ENCODE results near the gene PDE4B. TPM values are rescaled to one million over a fixed set of nuclear protein-coding genes. Genes with fewer than 3 reads are reported as not detected.

The PDE4B gene
- total RNA-seq (2014; rRNA removed; shearing (Covaris generic)): 5.4 and 9.0 TPM in 2 replicates

DNA sequence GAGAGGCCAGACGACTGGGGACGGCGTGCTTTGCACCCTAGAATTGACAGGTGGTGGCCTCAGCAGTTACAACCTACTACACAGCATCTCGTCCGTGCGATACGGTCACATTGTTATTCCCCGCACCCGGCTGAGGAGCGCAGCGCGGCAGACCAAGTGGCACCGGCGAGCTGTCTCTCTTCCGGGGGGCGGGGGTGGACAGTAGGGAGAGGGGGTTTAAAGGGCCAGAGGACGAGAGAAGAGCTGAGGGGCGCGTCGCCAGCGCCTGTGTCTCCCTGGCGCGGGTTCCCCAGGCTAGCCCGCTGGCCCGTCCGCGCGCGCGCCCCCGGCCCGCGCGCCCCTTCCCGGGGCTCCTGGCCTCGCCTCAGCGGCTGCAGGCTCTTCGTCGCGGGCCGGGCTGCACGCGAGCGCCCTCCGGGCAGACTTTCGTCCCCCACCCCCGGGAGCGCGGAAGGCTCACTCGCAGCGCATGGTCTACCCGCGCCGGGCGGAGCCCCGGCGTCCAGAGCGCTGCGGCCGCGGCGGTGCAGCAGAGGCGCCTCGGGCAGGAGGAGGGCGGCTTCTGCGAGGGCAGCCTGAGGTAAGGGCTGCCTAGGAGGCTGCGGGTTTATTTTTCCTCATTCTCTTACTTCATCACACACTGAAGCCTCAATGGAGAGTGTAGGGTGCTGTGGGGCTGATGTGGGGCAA, at the start of gene PDE4B:
TSS of gene PDE4B (plus strand) at position 227 of the 690 bp plus-strand sequence.
- peak; percentile 12 for DNase-seq (ENCODE audit: low read depth)

DNA sequence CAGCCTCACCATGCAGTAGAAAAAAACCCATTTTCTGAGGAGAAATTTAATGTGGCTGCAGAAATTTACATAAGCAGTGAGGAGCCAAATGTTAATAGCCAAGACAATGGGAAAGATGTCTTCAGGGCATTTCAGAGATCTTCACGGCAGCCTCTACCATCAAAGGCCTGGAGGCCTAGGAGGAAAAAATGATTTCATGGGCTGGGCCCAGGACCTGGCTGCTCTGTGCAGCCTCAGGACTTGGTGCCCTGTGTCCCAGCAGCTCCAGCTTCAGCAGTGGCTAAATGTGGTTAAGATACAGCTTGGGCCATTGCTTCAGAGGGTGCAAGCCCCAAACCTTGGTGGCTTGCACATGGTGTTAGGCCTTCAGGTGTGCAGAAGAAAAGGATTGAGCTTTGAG, 48.0 kb upstream of the PDE4B start:
- DNase-seq (ENCODE audit: low read depth): no peak

DNA sequence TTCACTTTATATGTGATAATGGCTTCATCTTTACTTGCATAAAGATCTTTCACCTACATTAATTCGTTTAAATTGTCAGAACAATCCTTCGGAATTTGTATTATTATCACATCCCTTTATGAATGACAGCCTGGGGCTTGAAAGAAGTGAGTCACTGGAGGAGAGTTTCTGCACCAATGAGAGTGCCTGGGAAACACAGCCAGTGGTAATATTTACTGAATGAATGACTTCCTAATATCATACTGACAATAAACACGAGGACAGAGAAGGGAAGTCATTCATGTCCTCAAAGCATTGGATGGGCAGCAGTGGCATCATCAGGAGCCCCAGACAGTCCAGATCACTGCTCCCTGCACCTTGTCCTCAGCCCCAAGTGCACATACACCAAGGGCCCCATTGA, 40.7 kb upstream of the PDE4B start:
- DNase-seq (ENCODE audit: low read depth): no peak

DNA sequence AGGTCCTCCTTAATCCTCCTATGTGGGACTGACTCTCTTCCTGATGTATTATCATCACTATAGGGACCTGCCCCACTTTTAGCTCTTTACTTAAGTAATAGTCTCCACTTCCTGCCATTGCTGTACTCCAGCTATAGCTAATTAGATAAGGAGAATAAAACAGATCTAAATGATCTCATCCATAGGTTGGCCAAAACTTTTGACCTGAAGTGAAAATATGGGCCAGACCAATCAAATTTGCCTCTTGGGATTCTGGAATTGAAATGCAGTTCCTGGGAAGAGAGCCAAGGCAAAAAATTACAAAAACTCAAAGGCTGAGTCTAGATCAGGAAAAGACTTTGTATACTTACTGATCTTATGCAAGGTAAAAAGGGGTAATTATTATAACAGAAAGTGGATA, 36.1 kb upstream of the PDE4B start:
- no peak for DNase-seq (ENCODE audit: low read depth)

DNA sequence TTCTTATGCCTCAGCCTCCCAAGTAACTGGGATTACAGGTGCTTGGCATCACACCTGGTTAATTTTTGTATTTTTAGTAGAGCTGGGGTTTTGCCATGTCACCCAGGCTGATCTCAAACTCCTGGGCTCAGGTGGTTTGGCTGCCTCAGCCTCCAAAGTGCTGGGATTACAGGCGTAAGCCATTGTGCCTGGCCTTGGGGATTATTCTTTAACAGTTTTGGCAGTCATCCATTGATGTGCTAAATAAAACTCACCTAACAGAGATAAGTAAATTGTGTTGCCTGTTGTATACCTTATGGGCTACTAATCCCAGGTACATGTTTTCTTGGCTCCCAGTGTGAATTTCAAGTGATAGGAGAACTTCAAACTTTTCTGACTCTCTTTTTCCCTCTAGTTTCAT, 35.2 kb upstream of the PDE4B start:
- DNase-seq (ENCODE audit: low read depth): no peak

DNA sequence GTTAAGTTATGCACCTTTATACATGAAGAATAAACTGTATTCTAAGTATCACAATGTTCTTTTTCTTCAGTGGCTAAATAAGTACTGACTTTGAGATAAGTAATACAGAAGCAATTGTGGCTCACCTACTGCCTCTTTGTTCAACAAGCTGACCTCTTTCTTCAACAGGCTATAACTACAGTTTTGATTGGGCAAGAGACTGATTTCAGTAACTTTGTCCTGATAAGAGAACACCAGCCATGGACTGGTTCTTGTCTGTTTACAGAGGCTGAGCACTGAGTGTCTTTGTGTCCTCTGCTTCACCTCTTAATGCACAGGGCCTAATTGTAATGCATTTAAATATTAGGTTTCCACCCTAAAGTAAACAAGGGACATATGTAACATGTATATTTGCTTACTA, 34.6 kb upstream of the PDE4B start:
- no peak for DNase-seq (ENCODE audit: low read depth)

DNA sequence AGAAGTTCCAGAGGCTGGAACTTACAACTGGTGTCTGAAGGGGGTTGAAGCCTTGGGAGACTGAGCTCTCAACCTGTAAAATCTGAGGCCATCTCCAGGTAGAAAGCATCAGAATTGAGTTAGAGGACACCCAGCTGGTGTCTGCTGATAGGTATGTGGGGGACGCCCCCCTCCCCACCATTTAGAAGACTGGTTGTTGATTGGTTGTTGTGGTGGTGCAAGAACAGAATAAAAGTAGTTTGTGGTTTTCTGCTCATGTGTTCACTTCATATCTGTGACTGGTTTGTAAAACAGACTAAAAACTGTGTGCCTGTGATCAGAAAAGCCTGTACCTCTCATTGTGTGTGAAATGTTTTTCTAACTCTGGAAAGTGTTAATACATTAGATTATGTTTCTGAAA, 33.2 kb upstream of the PDE4B start:
- no peak for DNase-seq (ENCODE audit: low read depth)

DNA sequence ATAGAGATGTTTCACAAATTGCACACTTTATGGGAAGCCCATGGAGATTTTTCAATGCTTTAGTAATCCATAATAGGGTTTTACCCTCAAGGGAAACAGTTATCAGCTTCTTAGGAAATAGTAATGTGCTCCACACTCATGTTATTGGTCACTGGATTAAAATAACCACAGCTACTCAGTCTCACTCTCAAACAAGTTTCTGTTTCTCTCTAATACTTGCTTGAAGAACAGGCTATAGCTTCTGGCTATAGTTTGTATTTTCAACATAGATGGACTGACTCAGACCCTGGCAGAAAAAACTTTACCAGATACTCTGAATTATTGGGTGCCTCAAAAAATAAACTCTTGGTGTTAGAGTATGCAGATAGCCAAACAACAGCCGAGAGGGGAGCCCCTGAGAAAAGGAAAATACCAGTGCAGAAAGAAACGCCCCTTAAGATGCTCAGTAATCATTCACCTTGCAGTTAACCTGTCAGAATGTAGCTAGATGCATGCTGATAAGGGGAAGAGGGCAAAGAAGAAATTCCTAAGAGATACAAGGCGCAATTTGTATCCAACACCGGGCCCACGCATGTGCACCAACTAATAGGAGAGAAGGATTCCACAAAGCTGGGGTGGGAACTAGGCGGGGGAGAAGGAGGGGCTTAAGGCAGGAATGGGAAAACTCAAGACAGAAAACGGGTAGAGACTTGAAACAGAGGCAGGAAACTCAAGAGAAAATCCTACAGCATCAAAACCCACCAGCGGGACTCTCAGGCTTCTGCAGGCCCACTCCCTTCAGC, 30.4 kb upstream of the PDE4B start:
- peak; percentile 30 for DNase-seq (ENCODE audit: low read depth)

DNA sequence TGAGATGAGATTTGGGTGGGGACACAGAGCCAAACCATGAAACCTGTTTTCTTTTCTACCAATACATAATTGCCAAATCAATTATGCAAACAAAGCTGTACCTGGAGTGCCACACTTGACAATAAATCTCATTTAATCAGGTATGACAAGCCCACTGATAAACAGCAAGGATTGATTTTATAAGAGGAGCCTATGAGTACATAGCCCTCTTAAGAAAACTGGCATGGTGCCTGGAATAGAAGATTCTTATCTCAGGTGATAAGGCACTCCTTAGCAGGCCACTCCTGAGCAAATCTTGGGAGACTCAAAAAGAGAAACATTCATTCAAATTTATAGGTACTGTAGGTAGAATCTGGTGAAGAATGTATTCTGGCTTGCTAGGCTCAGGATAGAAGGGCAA, 28.6 kb upstream of the PDE4B start:
- no peak for DNase-seq (ENCODE audit: low read depth)

DNA sequence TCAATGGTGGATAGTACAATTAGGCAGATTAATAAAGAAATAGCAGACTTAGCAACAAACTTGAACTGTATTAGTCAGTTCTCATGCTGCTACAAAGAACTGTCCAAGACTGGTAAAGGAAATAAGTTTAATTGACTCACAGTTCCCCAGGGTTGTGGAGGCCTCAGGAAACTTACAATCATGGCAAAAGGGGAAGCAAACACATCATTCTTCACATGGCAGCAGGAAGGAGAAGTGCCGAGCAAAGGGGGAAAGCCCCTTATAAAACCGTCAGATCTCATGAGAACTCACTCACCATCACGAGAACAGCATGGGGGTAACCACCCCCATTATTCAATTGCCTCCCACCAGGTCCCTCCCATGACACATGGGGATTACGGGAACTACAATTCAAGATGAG, 27.1 kb upstream of the PDE4B start:
- no peak for DNase-seq (ENCODE audit: low read depth)

DNA sequence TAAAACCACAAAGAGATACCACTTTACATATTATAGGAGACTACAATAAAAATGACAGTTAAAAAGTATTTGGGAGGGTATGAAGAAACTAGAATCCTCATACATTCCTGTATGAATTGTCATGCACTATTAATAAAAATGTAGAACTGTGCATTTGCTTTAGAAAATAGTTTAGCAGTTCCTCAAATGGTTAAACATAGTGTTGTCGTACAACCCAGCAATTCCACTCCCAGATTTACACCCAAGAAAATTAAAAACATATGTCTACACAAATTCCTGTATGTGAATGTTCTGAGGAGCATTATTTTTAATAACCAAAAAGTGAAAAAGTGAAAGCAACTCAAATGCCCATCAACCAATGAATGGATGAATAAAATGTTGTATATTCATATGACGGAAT, 23.1 kb upstream of the PDE4B start:
- peak; percentile 13 for DNase-seq (ENCODE audit: low read depth)

DNA sequence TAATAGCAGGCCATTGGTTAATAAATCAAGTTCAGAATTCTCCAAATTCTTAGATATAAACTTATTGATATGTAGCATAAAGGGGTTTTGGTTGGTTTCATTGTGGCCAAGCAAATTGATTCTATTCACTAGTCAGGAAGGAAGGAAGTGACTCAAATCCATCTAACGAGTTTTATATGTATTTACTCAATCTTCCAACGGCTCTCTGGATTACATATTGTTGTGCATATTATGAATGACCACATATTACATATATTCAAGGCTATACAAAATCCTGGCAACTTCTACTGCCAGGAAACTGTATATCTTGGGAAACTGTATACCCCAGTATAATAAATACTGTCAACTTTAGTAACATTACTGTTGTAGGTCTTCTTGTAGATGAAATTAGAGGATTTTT, 20.1 kb upstream of the PDE4B start:
- DNase-seq (ENCODE audit: low read depth): no peak

DNA sequence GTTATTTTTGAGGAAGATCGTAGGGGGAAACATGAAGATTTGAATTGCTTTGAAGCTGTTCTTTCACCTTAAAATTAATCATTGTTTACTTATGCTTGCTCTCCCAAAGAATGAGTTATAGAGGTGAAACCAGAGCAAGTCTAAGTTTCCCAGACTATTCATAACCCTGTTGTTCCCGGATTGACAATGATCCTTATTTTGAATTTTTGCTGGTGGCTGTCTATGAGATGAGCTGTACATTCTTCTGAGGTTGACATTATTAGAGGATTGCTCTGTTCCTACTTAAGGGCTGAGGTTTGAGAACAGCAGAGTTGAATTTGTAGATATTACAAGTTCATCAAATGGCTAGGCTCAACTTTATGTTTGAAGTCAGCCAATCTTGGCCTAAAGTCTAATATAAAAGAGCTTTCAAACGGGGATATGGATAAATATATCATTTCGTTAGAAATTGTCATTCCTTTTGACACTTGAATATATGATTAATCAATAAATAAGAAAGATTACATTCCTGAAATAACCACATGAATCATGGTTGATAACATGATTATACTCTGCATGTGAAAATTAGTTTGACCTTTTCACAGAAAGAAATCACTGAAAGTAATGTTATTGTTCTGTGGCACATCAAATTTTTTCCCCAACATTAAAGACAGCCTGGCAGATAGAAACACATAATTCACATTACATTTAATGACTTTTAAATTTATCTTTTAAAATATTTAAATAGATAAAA, 19.1 kb upstream of the PDE4B start:
- no peak for DNase-seq (ENCODE audit: low read depth)

DNA sequence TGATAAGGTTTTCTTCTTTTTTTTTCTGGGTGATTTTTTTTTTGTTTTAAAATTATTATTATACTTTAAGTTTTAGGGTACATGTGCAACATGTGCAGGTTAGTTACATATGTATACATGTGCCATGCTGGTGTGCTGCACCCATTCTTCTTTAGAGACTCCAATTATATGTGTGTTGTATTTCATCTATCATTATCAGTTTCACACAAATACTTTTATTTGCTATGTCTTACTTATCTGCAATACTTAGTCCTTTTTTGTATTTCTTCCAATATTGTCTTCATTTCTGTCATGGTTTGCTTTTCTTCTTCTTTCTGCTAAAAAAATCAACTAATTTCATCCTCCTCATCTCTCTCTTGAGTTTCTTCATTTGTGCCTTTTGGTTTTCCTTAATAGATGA, 3.9 kb upstream of the PDE4B start:
- no peak for DNase-seq (ENCODE audit: low read depth)

DNA sequence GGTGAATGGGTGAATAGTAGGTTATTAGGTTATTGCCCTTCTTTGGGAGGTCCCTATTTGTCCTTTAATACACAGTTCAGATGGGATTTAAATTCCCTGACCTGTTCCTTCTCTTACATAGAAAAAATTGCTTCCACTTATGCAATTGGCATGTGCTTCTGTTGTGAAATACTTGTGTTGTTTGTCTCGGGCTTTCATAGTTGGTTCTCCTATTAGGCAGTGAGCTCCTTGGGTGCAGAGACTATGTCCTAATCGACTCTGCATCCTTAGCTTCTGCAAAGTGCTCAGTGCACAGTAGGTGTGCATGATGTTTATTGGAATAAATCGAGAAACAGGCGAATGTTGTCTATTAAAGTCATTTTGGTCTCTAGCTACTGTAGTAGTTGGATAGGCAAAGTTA, 1.3 kb upstream of the PDE4B start:
- no peak for DNase-seq (ENCODE audit: low read depth)

DNA sequence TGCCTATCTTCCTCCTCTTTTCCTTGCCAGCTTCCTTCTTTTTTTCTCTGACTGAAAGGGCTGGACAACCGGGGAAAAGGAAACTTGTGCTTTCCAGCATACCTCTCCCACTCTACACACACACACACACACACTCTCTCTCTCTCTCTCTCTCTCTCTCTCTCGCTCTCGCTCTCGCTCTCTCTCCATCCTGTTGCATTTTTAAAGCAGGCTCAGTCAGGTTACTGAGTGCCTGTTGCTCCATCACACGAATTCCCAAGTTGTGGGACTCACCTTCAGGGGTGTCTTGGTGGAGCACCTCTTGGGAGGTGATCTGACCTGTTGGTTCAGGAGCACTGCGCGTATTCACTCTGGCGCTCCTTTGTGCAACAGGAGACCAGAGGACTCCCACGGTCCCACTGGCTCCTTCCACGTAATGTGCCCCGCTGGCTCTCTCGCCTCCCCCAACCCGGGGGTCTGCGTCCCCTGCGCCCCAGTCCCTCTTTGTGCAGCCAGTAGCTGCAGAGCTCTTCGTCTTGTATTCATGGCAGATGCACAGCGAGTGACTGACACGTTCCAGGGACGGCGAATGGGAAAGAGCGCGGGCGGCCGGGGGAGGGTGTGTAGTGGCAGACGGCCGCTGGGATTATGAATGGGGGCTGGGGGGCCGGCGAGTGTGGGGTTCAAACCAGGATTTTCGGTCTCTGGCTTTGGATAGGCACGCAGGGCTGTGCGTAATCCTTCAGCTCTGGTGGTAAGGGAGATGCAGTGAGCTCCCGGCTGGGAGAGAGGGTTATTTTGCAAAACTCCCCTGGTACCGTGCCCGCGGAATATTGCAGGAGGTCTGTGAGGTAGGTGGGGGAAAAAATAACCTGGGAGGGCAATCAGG, 660 bp upstream of the PDE4B start:
- DNase-seq (ENCODE audit: low read depth): no peak

DNA sequence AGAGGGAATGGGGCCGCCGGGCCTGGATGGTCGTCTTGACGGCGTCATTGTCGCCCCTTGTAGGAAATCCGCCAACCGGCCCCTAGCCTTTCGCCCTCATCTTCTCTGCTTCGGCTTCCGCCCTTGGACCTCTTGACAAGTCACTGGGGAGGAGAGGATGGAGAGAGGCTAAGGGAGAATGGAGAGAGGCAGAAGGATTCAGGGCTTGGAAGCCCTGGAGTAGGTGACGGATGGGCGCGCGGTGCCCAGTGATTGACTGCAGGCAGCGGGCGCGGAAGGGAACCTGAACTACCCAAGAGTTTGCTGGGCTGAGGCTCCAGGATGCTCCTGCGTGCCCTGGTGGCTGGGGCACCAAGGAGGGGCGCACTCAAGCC, 651 bp downstream of the PDE4B start:
- no peak for DNase-seq (ENCODE audit: low read depth)

DNA sequence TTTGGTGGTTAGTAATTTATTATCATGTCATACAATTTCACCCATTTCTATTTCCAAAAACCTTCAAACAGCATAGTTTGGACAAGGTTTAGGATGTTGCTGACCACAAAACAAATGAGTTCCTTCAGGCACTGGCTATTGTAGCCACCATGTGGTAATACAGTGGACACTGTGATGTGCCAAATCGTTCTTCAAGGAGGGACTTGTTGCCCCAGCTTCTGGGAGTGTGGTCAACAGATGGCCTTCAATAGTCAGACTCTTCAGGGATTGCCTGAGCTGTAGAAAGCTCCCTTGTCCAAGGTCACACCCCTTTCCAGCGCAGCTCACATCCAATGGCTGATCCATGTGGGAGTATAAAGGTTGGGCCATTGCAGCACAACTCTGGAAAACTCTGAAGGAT, 2.6 kb downstream of the PDE4B start:
- DNase-seq (ENCODE audit: low read depth): peak; percentile 44

DNA sequence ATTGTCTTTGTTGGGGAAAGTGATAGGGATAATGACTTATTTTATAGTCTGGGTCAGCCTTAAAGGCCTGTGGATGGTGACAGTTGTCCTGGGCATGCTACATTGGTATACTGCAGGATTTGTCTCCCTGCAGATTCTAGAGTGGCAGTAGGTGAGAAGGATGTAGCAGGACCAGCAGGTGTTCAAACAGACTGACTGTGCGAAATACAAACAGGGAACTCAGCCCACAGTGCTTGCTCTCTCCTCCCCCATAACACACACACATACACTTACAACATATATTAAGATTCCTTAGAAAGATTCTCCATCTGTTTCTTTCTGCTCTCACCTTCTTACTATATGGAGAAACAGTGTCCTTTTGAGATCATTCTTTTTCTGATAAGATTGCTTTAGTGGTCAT, 6.9 kb downstream of the PDE4B start:
- no peak for DNase-seq (ENCODE audit: low read depth)

DNA sequence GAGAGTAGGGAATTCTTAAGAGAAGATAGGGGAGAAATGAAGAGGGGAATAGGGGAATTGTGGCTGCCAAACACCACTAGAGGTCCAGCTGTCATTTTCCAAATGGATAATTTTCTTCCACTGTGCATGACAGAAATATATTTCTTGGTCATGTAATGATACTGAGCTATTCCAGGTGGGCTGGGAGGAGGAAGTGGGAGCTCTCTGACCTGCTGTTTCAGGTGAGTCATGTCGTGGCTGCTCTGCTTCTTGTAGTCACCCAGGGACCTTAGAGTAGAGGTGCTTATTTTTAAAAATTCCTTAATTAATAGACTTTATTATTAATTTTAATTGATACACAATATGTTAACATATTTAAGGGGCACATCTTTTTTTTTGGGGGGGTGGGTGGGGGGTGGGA, 11.9 kb downstream of the PDE4B start:
- DNase-seq (ENCODE audit: low read depth): no peak

DNA sequence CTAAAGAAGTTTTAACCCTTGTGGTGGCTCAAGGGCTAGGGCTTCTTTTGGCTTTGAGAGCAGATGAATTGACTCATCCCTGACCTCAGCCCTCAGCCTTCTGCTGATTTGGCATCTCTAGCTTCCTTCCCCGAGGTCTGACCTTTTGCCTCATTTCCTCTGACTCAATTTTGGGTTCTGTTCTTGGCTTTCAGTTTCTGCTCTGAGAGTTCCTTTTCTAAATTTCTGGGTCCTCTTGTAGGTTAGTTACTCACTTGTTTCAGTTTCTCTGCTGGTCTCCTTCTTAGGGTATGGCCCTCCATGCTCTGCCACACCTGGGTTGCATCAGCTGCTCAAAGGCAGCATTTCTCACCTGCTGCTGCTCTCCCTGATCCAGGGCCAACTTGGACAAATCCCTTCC, 19.4 kb downstream of the PDE4B start:
- DNase-seq (ENCODE audit: low read depth): peak; percentile 94

DNA sequence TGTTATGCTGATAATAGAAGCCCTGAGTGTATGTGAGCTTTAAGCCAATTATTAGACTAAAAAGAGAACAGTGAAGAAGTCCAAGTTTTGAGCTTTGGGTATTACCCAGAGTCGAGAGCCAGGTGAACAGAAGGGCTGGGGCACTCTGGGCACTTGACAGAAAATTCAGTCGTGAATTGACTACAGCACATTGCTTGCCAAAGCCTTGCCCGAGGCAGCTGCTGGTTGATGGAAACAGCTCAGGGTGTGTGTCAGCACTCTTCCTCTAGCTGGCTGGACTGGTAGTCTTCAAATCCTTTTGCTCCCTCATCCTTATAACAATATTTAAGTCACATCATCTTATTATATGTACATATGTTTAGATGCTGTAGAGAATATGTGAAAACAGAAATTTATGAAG, 21.3 kb downstream of the PDE4B start:
- DNase-seq (ENCODE audit: low read depth): peak; percentile 76

Data from RPMI7951 (cell line).